GM12891 (cell line): ENCODE data around the gene ZNF697.
"Not testable (repeated sequence)": the region's sequence is repeated elsewhere in the genome, so short reads cannot be mapped to it uniquely, and the experiment has no call there.

Experiments
- DNase-seq: peaks from one replicate; pipeline ENCODE4 v3.0.0; 2011; ENCODE audit warnings: low spot score; ENCODE audit not compliant: insufficient read length
- FAIRE-seq: peaks from 2 replicates; lab custom pipeline; 2011; peaks lifted over from hg19 to GRCh38; lab: Jason Lieb, UNC
- PAX5 ChIP-seq: IDR thresholded peaks from 2 replicates; pipeline ENCODE4 v1.6.1; 2011; ENCODE audit warnings: low read length, moderate library complexity, mild to moderate bottlenecking; ENCODE audit not compliant: insufficient read depth, severe bottlenecking
- POLR2A ChIP-seq: IDR thresholded peaks from 2 replicates; pipeline ENCODE4 v1.6.1; 2011; ENCODE audit warnings: low read depth, low read length, control low read depth
- POLR2AphosphoS5 ChIP-seq: IDR thresholded peaks from 2 replicates; pipeline ENCODE4 v1.6.1; 2011; ENCODE audit warnings: low read depth, low read length, control low read depth
- POU2F2 ChIP-seq: IDR thresholded peaks from 2 replicates; pipeline ENCODE4 v1.6.1; 2011; ENCODE audit warnings: low read depth, mild to moderate bottlenecking, control low read depth, low read length, moderate library complexity
- SPI1 ChIP-seq: IDR thresholded peaks from 2 replicates; pipeline ENCODE4 v1.6.1; 2011; ENCODE audit warnings: low read depth, low read length, control low read depth
- TAF1 ChIP-seq: IDR thresholded peaks from 2 replicates; pipeline ENCODE4 v1.6.1; 2011; ENCODE audit warnings: low read depth, low read length, control low read depth

Gene ZNF697

DNA sequence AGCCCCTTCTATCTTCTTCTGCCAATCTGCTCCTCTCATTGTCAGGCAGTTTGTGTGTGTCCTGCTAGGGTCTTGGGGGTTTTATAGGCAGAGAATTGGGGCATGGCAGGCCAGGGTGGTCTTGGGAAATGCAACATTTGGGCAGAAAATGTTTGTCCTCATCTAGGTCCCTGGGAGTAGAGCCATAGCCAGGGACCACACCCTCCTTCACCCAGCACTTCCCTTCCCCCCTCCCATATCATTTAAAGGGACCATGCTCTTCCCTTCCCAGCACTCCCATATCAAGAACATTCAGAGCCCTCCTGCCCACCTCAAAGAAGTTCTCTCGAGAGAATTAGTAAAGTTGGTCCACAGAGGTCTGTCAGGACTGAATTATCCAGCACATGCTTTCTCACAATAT is 41.7 kb downstream of the ZNF697 start:
- TF ChIP-seq PAX5 (no peak), SPI1 (no peak), POLR2A (no peak), POU2F2 (no peak), POLR2AphosphoS5 (no peak), TAF1 (no peak)
- DNase-seq (no peak), FAIRE-seq (no peak)

DNA sequence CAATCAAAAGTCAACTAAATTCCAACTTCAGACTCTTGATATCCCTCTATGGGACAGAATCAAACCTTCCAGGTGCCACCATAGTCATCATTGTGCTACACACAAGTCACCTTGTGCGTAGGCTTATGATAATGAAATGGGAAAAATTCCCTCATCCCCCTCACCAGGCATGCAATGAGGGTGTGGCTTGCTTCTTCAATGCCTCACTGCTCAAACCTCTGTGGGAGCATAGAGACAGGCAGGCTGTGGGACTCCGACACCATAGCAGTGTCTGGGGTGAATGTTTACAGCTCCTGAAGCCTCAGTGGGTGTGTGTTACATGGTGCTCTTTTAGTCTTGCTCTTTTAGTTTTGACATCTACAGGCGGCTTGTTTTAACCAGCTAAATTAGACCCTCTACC is 42.4 kb downstream of the ZNF697 start:
- FAIRE-seq (no peak), DNase-seq (no peak)
- TF ChIP-seq TAF1, result no peak
- TF ChIP-seq POU2F2, result no peak
- no peak for TF ChIP-seq POLR2AphosphoS5
- TF ChIP-seq POLR2A, result no peak
- TF ChIP-seq PAX5, result no peak
- TF ChIP-seq SPI1, result no peak

DNA sequence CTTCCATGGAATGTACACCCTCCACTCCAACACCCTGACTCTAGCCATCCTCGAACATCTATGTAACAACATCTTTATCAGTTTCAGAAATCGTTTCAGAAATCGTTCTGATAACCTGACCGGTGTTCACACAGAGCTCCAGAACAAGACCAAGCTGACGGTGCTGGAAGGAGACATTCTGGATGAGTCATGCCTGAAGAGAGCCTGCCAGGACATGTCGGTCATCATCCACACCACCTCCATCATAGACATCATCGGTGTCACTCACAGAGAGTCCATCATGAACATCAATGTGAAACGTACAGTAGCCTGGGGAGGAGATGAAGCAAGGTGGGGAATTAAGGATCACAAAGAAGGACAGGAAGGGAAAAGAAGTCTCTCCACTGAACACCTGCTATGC is 43.0 kb downstream of the ZNF697 start:
- not testable (repeated sequence) for DNase-seq

DNA sequence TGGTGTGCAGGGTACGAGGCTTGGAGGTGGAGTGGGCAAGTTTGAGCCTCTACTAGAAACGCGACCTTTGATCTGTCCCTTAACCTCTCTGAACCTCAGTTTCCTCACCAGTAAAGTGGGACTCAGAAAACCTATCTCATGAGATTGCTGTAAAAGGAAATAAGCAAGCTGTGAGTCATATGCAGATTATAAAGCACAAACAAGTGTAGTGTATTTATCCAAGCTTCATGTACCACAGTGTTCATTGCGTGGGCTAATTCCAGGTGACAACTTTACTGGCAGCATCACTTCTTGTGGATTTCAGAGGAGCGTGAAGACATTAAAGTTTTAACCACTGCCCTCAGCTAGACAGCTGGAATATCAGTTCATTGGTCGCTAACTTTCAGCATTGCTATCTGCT is 44.4 kb downstream of the ZNF697 start:
- TF ChIP-seq POU2F2 (no peak), POLR2AphosphoS5 (no peak), TAF1 (no peak), PAX5 (no peak), SPI1 (no peak), POLR2A (no peak)
- no peak for FAIRE-seq
- DNase-seq, result no peak

More for the DNA sequence above, 43.0 kb downstream of the ZNF697 start:
- FAIRE-seq, result not testable (repeated sequence)

DNA sequence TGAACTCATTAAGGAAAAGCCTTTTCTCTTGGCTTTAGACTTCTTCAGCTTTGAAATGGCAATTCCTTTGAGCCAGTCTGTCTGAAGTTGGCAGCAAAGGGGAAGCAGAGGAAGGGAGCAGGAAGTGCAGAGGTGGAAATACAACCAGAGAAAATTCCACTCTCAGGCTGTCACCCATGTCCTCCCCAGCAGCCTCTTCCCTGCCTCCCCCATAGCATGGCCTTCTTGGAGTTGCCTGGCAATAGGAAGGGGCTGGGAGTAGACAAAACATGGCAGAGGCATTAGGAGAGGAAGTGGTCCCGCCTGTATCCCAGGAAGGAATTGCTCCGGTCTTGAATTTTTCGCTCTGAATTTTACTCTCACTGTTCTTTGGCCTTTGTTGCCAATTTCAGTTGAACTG is 44.8 kb downstream of the ZNF697 start:
- FAIRE-seq, DNase-seq: not testable (repeated sequence)

DNA sequence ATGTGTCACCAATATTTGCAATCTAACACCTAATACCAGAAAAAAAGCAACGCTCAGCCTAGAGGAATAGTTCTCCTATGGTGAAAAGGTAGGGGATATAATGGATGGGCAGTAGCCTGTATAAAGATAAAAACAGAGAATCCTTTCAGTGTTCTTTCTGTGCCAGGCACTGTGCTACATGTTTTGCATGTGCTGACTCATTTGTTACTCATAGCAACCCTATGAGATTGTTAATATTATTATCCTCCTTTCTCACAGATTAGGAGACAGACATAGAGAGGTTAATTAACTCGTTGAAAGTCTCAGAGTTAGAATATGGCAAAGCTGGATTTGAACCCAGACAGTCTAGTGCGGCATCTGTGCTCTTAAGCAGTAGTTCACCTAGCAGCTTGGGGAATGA is 45.3 kb downstream of the ZNF697 start:
- FAIRE-seq, DNase-seq: not testable (repeated sequence)

DNA sequence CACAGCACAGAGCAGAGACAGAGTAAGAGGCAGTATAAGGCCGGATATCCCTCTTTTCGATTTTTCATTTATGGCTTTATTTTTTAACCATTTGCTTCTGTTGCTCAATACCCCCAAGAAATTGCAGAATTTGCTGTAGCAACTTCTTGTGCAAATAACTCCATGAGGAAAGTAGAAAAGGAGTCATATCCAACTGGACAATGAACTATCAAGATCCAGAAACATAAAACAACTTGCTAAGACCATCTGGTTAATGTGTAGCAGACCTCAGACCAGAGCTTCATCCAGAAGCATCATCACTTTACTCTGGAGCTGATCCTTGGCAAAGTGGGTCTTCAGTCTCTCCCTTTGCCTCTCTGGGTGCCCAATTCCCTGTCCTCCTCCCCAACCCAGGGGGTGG is 45.9 kb downstream of the ZNF697 start:
- DNase-seq (no peak), FAIRE-seq (no peak)
- no peak for TF ChIP-seq POLR2AphosphoS5
- TF ChIP-seq POLR2A, result no peak
- no peak for TF ChIP-seq TAF1
- no peak for TF ChIP-seq SPI1
- no peak for TF ChIP-seq POU2F2
- TF ChIP-seq PAX5, result no peak

DNA sequence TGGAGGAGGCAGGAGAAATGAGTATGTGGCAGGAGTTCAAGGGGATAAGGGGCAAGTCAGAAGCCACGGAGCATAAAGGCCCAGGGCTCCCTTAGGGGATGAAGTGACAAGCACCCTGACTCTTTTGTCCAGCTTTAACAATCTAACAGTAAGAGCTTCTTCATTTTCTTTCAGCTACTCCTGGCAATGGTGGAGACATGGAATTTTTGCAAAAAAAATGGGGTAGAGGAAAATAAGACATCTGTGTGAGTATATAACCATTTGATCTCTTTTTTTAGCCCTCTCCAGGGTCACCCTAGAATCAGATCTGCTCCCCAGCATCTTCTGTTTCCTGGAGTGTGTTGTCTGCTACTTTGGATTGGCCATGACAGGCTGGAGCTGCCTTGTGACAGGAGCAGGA is 47.1 kb downstream of the ZNF697 start:
- FAIRE-seq, result no peak
- TF ChIP-seq SPI1, result no peak
- TF ChIP-seq POLR2A, result no peak
- TF ChIP-seq TAF1, result no peak
- TF ChIP-seq PAX5, result no peak
- TF ChIP-seq POLR2AphosphoS5, result no peak
- TF ChIP-seq POU2F2, result no peak
- no peak for DNase-seq

DNA sequence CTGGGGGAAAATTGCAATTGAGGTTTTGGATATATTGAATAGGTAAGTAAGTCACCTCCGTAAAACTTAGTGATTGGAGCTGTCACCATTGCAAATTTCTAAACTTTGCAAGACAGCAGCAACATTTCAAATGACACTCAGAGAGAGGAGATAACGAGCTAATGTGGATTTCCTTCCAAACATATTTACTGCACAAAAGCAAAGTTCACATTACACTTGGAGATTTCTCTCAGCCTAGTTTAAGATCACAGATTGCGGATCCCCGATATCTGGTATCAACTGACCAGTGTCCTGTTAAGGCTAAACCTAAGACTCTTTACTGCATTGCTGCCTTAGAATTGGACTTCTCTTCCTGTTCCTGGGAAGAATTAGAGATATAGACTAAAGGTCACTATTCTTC is 47.5 kb downstream of the ZNF697 start:
- FAIRE-seq, result no peak
- DNase-seq, result no peak
- TF ChIP-seq TAF1 (no peak), SPI1 (no peak), POLR2AphosphoS5 (no peak), POU2F2 (no peak), PAX5 (no peak), POLR2A (no peak)

DNA sequence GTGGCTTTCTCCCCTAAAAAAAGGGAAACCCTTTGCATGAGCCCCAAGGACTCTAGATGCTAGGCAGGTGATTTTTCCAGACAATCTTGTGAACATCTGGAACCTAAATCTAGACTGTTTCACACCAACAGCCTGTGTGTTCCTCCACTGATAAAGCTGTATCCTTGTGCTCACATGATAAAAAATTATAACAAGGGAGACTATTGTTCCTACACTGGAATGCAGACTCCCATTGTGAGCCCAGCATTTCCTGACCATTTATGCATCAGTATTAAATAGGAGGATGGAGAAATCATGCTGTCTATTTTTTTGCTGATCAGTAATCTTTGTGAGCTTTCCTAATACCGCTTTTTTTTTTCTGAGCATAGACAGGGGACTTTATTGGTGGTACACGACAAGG is 52.5 kb downstream of the ZNF697 start:
- TF ChIP-seq PAX5 (no peak), POLR2AphosphoS5 (no peak), SPI1 (no peak), TAF1 (no peak), POLR2A (no peak), POU2F2 (no peak)
- no peak for DNase-seq
- FAIRE-seq, result no peak

DNA sequence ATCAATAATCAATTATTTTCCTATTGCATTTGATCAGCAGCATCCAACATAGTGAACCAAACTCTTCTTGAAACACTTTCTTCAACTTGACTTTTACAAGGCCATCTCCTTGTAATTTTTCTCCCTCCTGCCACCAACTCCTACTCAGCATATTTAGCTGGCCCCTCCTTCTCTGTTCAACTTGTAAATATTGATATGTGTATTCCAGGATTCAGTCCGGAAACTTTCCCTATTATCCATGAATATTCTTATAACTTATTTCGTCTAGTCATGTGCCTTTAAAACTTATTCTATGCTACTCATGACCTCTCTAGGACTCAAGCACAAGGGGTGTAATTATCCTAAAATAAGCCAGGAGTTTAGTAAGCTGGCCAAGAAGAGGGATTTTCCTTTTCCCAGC is 52.9 kb downstream of the ZNF697 start:
- DNase-seq (no peak), FAIRE-seq (no peak)
- no peak for TF ChIP-seq PAX5
- no peak for TF ChIP-seq SPI1
- no peak for TF ChIP-seq POLR2A
- no peak for TF ChIP-seq POLR2AphosphoS5
- no peak for TF ChIP-seq TAF1
- TF ChIP-seq POU2F2, result no peak

DNA sequence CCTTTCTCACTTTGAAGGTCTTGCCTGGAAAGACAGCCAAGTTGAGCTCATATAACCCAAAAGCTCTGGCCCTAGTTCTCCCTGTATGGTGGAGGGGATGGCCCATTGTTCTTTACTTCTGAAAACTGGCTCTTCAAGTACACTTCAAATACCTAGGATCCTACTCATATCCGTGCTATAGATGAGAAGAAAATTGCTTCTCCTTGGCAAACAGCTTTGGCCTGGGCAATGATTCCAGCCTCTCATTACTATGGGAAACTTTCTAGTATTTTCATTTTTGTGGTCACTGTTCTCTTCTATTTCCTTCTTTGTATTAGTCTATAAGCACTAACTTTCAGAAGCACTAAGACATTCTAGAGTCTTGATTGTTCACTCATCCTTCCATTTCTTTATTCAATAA is 53.7 kb downstream of the ZNF697 start:
- no peak for TF ChIP-seq POLR2AphosphoS5
- TF ChIP-seq POLR2A, result no peak
- no peak for TF ChIP-seq TAF1
- TF ChIP-seq PAX5, result no peak
- TF ChIP-seq SPI1, result no peak
- TF ChIP-seq POU2F2, result no peak
- FAIRE-seq, result no peak
- no peak for DNase-seq
